Panc1 (cell line): Measurements from ENCODE around the gene GMDS. TPM values are rescaled to one million over a fixed set of nuclear protein-coding genes. Genes with fewer than 3 reads are reported as not detected.
A peak's percentile ranks its signal among the peaks of the same experiment; 100 is the strongest.

Experiments used
- ATAC-seq: fragments of 200-7000 bp; cut with Tn5 transposase; 2 replicates; pipeline ENCODE4 v1.9.1; 2020; ENCODE audit warnings: mild to moderate bottlenecking, moderate library complexity
- BruUV-seq: library from RNA; stranded (reverse); fragments of 400-500 nt; replicated peaks from 2 replicates; lab custom pipeline; 2021; lab: Mats Ljungman, UMichigan
- CTCF ChIA-PET: fragments of 300-600 bp; sonication (Branson Sonifier 250); formaldehyde crosslinking; loops from one replicate; lab custom pipeline; 2022; ENCODE audit warnings: antibody characterized with exemption; lab: Charles Lee
- POLR2A ChIA-PET: fragments of 300-600 bp; sonication (Branson Sonifier 250); formaldehyde crosslinking; loops from one replicate; lab custom pipeline; 2022; ENCODE audit warnings: antibody characterized with exemption; lab: Charles Lee
- DNase-seq: peaks from one replicate; pipeline ENCODE4 v3.0.0-alpha.2; 2010; ENCODE audit warnings: low read depth, low spot score
- H3K27ac ChIP-seq: 2 replicates; pipeline ENCODE4 v1.5.1; 2011; ENCODE audit warnings: mild to moderate bottlenecking, low read length, inconsistent platforms
- H3K27me3 ChIP-seq: fragments of 200-500 bp; sonication (Bioruptor generic); 2 replicates; pipeline ENCODE4 v1.6.0; 2014; ENCODE audit warnings: low read length, inconsistent platforms; ENCODE audit not compliant: control insufficient read depth, insufficient read depth
- H3K36me3 ChIP-seq: fragments of 200-500 bp; sonication (Bioruptor generic); 2 replicates; pipeline ENCODE4 v1.5.1; 2014; ENCODE audit warnings: inconsistent platforms, mild to moderate bottlenecking, low read length, moderate library complexity; ENCODE audit not compliant: control insufficient read depth, insufficient read depth
- H3K4me1 ChIP-seq: 2 replicates; pipeline ENCODE4 v1.5.1; 2011; ENCODE audit warnings: inconsistent platforms, mild to moderate bottlenecking, low read length, moderate library complexity; ENCODE audit not compliant: control insufficient read depth, insufficient read depth
- H3K4me3 ChIP-seq, 2 experiments: 2 replicates each; pipeline ENCODE4 v1.5.1; 2011 to 2012; ENCODE audit warnings: low read depth in 2 of 2, low read length in 2 of 2, mild to moderate bottlenecking in 2 of 2, inconsistent platforms in 1 of 2, moderate library complexity in 1 of 2
- H3K9me3 ChIP-seq: fragments of 200-500 bp; sonication (Bioruptor generic); 2 replicates; pipeline ENCODE4 v1.5.1; 2014; ENCODE audit warnings: low read depth, mild to moderate bottlenecking, inconsistent platforms, low read length, moderate library complexity; ENCODE audit not compliant: control insufficient read depth, insufficient read depth
- POLR2AphosphoS5 ChIP-seq: IDR thresholded peaks from 2 replicates; pipeline ENCODE4 v1.6.1; 2012; ENCODE audit warnings: mild to moderate bottlenecking, low read depth, low read length, moderate library complexity
- SIN3A ChIP-seq: IDR thresholded peaks from 2 replicates; pipeline ENCODE4 v1.6.1; 2012; ENCODE audit warnings: low read depth, mild to moderate bottlenecking, low read length, moderate library complexity, borderline replicate concordance; ENCODE audit not compliant: insufficient read depth
- TCF7L2 ChIP-seq: IDR thresholded peaks from 2 replicates; pipeline ENCODE4 v1.6.1; 2011; ENCODE audit warnings: mild to moderate bottlenecking, low read depth, low read length, inconsistent platforms
- in situ Hi-C: cut with HindIII; loops from 2 replicates; pipeline ENCODE4 v1.10.0; 2016; ENCODE audit warnings: low sequenced_read_pairs, low pct_unique_long_range_greater_than_20kb
- intact Hi-C: fragments of 100-400 bp; cut with micrococcal nuclease; formaldehyde crosslinking; loops from one replicate; pipeline ENCODE4 v1.10.0; 2022; ENCODE audit not compliant: unreplicated experiment
- total RNA-seq: library from RNA; stranded (reverse); gene quantifications from one replicate; pipeline ENCODE4 v1.2.1, GENCODE V29; 2021; ENCODE audit not compliant: unreplicated experiment
- TF ChIP-seq, protein P1 (sequence below): fragments of 450-650 bp; IDR thresholded peaks from 2 replicates; pipeline ENCODE4 v1.5.1; 2017; ENCODE audit warnings: mild to moderate bottlenecking
- TF ChIP-seq, protein P2 (sequence below), 2 experiments: IDR thresholded peaks; 2 replicates each; pipeline ENCODE4 v1.6.1; 2011 to 2012; ENCODE audit warnings: low read depth in 2 of 2, control low read depth in 1 of 2, low read length in 1 of 2, mild to moderate bottlenecking in 1 of 2, moderate library complexity in 1 of 2; ENCODE audit not compliant: insufficient read depth in 1 of 2

Gene GMDS
- total RNA-seq, 1 experiment from 2014 or later, result 9.8 TPM

DNA sequence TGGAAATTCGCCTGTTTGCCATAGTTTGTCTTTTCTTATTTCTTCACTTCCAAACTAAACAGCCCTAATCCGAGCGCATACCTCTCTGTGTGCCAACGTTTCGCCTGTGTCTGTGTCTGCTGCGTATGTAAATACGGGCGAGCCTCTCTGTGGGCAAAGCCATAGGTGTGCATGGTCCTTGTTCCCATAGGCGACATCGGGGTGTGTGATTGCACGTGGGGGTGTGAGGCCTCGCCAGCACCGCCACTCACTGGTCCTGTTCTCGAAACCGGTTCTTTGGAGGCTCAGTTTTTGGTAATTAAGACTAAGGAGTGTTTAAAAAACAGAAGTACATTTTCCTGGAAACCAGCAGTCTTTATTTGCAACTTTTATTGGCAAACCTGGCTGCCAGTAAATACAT, 641.7 kb downstream of the GMDS start:
- Histone ChIP-seq H3K27me3 (peaks cover 3% of the 10 kb centered on the region; the same call in 1 of the 2 replicates), H3K4me3 (peak overlapping the region; percentile 37 to 49; a peak in 3 of 4 replicates), H3K36me3 (no peaks in the 10 kb centered on the region; the same call in 1 of the 2 replicates), H3K4me1 (peaks cover 5% of the 10 kb centered on the region), H3K27ac (no peak overlapping the region), H3K9me3 (no peaks in the 10 kb centered on the region)
- intact Hi-C loops, result loop anchor here (5.0 kb wide), 2 partner anchors 84 to 499 kb away; no protein-coding TSS in a partner anchor
- ATAC-seq (no peak), DNase-seq (no peak)
- ChIA-PET CTCF (no interaction called here), POLR2A (no interaction called here)
- BruUV-seq, result no TSS peak
- in situ Hi-C loops, result no loop called here
- TF ChIP-seq, protein P1, sequence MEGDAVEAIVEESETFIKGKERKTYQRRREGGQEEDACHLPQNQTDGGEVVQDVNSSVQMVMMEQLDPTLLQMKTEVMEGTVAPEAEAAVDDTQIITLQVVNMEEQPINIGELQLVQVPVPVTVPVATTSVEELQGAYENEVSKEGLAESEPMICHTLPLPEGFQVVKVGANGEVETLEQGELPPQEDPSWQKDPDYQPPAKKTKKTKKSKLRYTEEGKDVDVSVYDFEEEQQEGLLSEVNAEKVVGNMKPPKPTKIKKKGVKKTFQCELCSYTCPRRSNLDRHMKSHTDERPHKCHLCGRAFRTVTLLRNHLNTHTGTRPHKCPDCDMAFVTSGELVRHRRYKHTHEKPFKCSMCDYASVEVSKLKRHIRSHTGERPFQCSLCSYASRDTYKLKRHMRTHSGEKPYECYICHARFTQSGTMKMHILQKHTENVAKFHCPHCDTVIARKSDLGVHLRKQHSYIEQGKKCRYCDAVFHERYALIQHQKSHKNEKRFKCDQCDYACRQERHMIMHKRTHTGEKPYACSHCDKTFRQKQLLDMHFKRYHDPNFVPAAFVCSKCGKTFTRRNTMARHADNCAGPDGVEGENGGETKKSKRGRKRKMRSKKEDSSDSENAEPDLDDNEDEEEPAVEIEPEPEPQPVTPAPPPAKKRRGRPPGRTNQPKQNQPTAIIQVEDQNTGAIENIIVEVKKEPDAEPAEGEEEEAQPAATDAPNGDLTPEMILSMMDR, result no peak
- TF ChIP-seq, protein P2, sequence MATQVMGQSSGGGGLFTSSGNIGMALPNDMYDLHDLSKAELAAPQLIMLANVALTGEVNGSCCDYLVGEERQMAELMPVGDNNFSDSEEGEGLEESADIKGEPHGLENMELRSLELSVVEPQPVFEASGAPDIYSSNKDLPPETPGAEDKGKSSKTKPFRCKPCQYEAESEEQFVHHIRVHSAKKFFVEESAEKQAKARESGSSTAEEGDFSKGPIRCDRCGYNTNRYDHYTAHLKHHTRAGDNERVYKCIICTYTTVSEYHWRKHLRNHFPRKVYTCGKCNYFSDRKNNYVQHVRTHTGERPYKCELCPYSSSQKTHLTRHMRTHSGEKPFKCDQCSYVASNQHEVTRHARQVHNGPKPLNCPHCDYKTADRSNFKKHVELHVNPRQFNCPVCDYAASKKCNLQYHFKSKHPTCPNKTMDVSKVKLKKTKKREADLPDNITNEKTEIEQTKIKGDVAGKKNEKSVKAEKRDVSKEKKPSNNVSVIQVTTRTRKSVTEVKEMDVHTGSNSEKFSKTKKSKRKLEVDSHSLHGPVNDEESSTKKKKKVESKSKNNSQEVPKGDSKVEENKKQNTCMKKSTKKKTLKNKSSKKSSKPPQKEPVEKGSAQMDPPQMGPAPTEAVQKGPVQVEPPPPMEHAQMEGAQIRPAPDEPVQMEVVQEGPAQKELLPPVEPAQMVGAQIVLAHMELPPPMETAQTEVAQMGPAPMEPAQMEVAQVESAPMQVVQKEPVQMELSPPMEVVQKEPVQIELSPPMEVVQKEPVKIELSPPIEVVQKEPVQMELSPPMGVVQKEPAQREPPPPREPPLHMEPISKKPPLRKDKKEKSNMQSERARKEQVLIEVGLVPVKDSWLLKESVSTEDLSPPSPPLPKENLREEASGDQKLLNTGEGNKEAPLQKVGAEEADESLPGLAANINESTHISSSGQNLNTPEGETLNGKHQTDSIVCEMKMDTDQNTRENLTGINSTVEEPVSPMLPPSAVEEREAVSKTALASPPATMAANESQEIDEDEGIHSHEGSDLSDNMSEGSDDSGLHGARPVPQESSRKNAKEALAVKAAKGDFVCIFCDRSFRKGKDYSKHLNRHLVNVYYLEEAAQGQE (IDR thresholded peaks at IDR 0.05; ENCODE audit: insufficient read depth in 1 of 2, low read depth in 2 of 2, low read length in 1 of 2), result no peak
- TF ChIP-seq POLR2AphosphoS5 (no peak), SIN3A (no peak), TCF7L2 (no peak)

GRCh38 chr6:1602049-1602713, 643.2 kb downstream of the GMDS start:
- DNase-seq (no peak), ATAC-seq (no peak)
- Histone ChIP-seq H3K4me1 (peaks cover 5% of the 10 kb centered on the region; the same call in 1 of the 2 replicates), H3K9me3 (no peaks in the 10 kb centered on the region), H3K27ac (no peak overlapping the region), H3K27me3 (no peaks in the 10 kb centered on the region; the same call in 1 of the 2 replicates), H3K36me3 (no peaks in the 10 kb centered on the region; the same call in 1 of the 2 replicates), H3K4me3 (no peak overlapping the region)
- TF ChIP-seq, protein P2 (IDR thresholded peaks at IDR 0.05; ENCODE audit: insufficient read depth in 1 of 2, low read depth in 2 of 2, low read length in 1 of 2), result no peak
- TF ChIP-seq, protein P1, result no peak
- TF ChIP-seq POLR2AphosphoS5, result no peak
- no peak for TF ChIP-seq TCF7L2
- TF ChIP-seq SIN3A, result no peak
- ChIA-PET CTCF (interaction anchor here (0.7 to 1.1 kb wide), 2 partner anchors 9 to 1032 kb away, joined by 4 read pairs; no protein-coding TSS in a partner anchor), POLR2A (interaction anchor here (0.5 kb wide), 1 partner anchor 651 kb away, joined by 6 read pairs; no protein-coding TSS in a partner anchor)
- in situ Hi-C loops, result no loop called here
- intact Hi-C loops, result loop anchor here (1.0 to 5.0 kb wide), 3 partner anchors 85 to 594 kb away; no protein-coding TSS in a partner anchor
- no TSS peak for BruUV-seq
